Measurements from ENCODE around the gene SH2D3C.

SH2D3C gene

GRCh38 chr9:127693697-127694096 is 84.8 kb downstream of the SH2D3C start:
- DNase-seq = no peak

- DNase-seq = no peak
These were observed 85.3 kb downstream of the SH2D3C start for GRCh38 chr9:127693143-127693542.

GRCh38 chr9:127692071-127692470 is 86.4 kb downstream of the SH2D3C start:
- no peak for DNase-seq

- no peak for DNase-seq
These were observed 87.7 kb downstream of the SH2D3C start for GRCh38 chr9:127690735-127691134.

GRCh38 chr9:127689329-127690000 is 89.0 kb downstream of the SH2D3C start:
- no peak for DNase-seq

Measured in bone marrow (tissue), 2 donors.